Hepatocyte (in vitro differentiated cells): ENCODE measurements around the gene APBB3.

Experiments used
- CTCF ChIP-seq: fragments of 200-600 bp; sonication (generic); IDR thresholded peaks from 2 replicates; pipeline ENCODE4 v1.5.1; 2016; ENCODE audit warnings: antibody characterized with exemption, mild to moderate bottlenecking; ENCODE audit not compliant: poor library complexity
- EZH2 ChIP-seq: fragments of 200-600 bp; sonication (generic); IDR thresholded peaks from 2 replicates; pipeline ENCODE4 v1.6.1; 2016; ENCODE audit warnings: antibody characterized with exemption, mild to moderate bottlenecking, borderline replicate concordance

GRCh38 chr5:140569197-140569596, 4.8 kb upstream of the APBB3 start:
- TF ChIP-seq CTCF, result no peak
- no peak for TF ChIP-seq EZH2
